ENCODE data around the gene AKR1C8.

The AKR1C8 gene

DNA sequence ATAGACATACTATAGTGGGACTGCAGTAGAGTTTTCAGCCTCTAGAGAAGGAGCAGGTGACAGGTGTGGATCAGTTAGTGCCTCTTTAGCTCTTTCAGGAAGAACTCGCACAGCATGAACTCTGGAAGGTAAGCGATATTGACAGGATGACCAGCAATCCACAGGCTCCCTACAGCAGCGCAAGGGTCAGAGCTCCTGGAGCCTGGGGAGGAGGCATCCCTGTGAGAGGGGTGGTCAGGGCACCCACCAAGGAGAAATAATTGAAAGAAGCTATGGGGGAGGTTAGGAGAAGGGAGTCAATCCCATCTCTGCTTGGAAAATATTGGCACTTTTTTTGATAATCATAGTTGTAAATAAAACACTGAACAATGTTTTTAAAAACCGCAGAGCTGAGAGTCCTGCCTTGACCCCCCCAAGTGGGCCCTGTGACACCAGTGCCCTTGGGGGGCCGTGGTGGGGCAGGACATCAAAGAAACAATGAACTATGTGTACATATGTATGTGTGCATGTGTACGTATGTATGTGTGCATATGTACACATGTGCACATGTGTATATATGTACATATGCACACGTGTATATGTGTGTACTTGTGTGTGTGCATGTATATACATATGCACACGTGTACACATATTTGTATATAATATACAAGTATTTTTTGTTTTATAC is 77.0 kb downstream of the AKR1C8 start:
- no peak for DNase-seq (ENCODE audit: low read depth)
- TF ChIP-seq, protein P1, sequence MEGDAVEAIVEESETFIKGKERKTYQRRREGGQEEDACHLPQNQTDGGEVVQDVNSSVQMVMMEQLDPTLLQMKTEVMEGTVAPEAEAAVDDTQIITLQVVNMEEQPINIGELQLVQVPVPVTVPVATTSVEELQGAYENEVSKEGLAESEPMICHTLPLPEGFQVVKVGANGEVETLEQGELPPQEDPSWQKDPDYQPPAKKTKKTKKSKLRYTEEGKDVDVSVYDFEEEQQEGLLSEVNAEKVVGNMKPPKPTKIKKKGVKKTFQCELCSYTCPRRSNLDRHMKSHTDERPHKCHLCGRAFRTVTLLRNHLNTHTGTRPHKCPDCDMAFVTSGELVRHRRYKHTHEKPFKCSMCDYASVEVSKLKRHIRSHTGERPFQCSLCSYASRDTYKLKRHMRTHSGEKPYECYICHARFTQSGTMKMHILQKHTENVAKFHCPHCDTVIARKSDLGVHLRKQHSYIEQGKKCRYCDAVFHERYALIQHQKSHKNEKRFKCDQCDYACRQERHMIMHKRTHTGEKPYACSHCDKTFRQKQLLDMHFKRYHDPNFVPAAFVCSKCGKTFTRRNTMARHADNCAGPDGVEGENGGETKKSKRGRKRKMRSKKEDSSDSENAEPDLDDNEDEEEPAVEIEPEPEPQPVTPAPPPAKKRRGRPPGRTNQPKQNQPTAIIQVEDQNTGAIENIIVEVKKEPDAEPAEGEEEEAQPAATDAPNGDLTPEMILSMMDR (IDR thresholded peaks at IDR 0.05; ENCODE audit: low read depth, low read length, missing control alignments) = no peak
- no peak overlapping the region for H3K4me3 ChIP-seq (ENCODE audit: low read depth, low read length)

DNA sequence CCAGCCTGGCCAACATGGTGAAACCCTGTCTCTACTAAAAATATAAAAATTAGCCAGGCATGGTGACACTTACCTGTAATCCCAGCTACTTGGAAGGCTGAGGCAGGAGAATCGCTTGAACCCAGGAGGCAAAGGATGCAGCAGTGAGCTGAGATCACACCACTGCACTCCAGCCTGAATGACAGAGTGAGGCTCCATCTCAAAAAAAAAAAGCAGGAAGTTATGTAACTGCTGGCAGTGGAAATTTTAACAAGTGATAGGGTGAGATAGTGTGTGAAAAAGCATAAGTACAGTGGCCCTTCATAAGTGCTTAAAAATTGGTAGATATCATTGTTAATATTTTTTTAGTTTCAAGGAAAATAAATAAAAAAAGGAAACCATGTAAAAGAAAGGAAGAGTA is 78.4 kb downstream of the AKR1C8 start:
- H3K4me3 ChIP-seq (ENCODE audit: low read depth, low read length) = no peak overlapping the region
- no peak for DNase-seq (ENCODE audit: low read depth)
- TF ChIP-seq, protein P1 (IDR thresholded peaks at IDR 0.05; ENCODE audit: low read depth, low read length, missing control alignments) = no peak

DNA sequence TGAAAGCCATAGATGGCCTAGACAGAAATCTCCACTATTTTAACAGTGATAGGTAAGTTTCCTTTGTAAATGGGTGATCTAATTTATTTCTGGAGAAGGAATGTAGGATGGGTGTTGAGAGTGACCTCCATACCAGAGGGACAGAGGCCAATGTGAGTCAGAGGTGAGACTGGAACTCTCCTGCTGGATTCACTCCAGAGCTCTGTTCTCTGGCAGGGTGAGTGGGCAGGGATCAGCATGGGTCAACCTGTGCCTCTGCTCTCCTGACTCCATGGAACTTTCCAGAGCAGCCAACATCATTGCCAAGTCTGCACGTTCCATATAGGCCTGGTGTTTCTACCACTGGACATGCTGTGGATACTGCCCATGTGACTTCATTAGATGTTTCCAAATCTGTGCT is 79.3 kb downstream of the AKR1C8 start:
- TF ChIP-seq, protein P1 (IDR thresholded peaks at IDR 0.05; ENCODE audit: low read depth, low read length, missing control alignments) = no peak
- DNase-seq (ENCODE audit: low read depth) = no peak
- H3K4me3 ChIP-seq (ENCODE audit: low read depth, low read length) = no peak overlapping the region

Measured in GM12864 (cell line).